ENCODE results near the gene HCN4. TPM values are rescaled to one million over a fixed set of nuclear protein-coding genes. Genes with fewer than 3 reads are reported as not detected.

The HCN4 gene
- total and polyA plus RNA-seq, 8 donors = 0.09 to 1.1 (median 0.28) TPM

GRCh38 chr15:73355612-73356265 is 13.0 kb downstream of the HCN4 start:
- Histone ChIP-seq H3K4me3 (no peak overlapping the region), H3K36me3 (no peaks in the 10 kb centered on the region), H3K27me3 (no peaks in the 10 kb centered on the region), H3K4me1 (no peaks in the 10 kb centered on the region), H3K27ac (no peak overlapping the region), H3K9me3 (no peaks in the 10 kb centered on the region)
- ATAC-seq (no peak), DNase-seq (no peak), FAIRE-seq (no peak)
- TF ChIP-seq CTCF (IDR thresholded peaks at IDR 0.05) = no peak
- 77 to 83% methylated on average over 6 of the region's 6 CpGs for WGBS, 2 donors
- intact Hi-C loops (cut with DNase I) = no loop called here

- Histone ChIP-seq H3K9me3 (no peaks in the 10 kb centered on the region), H3K27ac (no peak overlapping the region), H3K4me3 (no peak overlapping the region), H3K36me3 (no peaks in the 10 kb centered on the region), H3K27me3 (no peaks in the 10 kb centered on the region), H3K4me1 (no peaks in the 10 kb centered on the region)
- DNase-seq (no peak), FAIRE-seq (no peak), ATAC-seq (no peak)
- 70 to 73% methylated on average over 4 of the region's 4 CpGs for WGBS, 2 donors
- intact Hi-C loops (cut with DNase I) = no loop called here
- no peak for TF ChIP-seq CTCF (IDR thresholded peaks at IDR 0.05)
Measured at GRCh38 chr15:73354241-73354640, 14.5 kb downstream of the HCN4 start.

GRCh38 chr15:73353734-73354133 is 15.0 kb downstream of the HCN4 start:
- FAIRE-seq = no peak
- no peaks in the 10 kb centered on the region for H3K4me1 ChIP-seq

GRCh38 chr15:73352082-73352481 is 16.7 kb downstream of the HCN4 start:
- Histone ChIP-seq H3K9me3 (no peaks in the 10 kb centered on the region), H3K4me3 (no peak overlapping the region), H3K4me1 (no peaks in the 10 kb centered on the region), H3K27ac (no peak overlapping the region), H3K27me3 (no peaks in the 10 kb centered on the region), H3K36me3 (no peaks in the 10 kb centered on the region)
- ATAC-seq = no peak
- TF ChIP-seq CTCF (IDR thresholded peaks at IDR 0.05) = no peak
- intact Hi-C loops (cut with DNase I) = no loop called here
- WGBS, 2 donors = 47 to 54% methylated on average over 10 of the region's 10 CpGs
- FAIRE-seq = no peak
- no peak for DNase-seq

More at GRCh38 chr15:73353734-73354133, 15.0 kb downstream of the HCN4 start:
- no peak overlapping the region for H3K4me3 ChIP-seq
- no peak overlapping the region for H3K27ac ChIP-seq
- no peak for DNase-seq
- H3K9me3 ChIP-seq = no peaks in the 10 kb centered on the region
- H3K36me3 ChIP-seq = no peaks in the 10 kb centered on the region
- no peak for ATAC-seq
- no peaks in the 10 kb centered on the region for H3K27me3 ChIP-seq
- TF ChIP-seq CTCF (IDR thresholded peaks at IDR 0.05) = no peak
- intact Hi-C loops (cut with DNase I) = no loop called here
- WGBS, 2 donors = 46 to 51% methylated on average over 3 of the region's 3 CpGs

- intact Hi-C loops (cut with DNase I) = no loop called here
- TF ChIP-seq CTCF (IDR thresholded peaks at IDR 0.05) = no peak
- no peak for DNase-seq
- H3K27me3 ChIP-seq = no peaks in the 10 kb centered on the region
- no peak for ATAC-seq
- no peaks in the 10 kb centered on the region for H3K9me3 ChIP-seq
- H3K4me3 ChIP-seq = no peak overlapping the region
- H3K27ac ChIP-seq = no peak overlapping the region
- no peaks in the 10 kb centered on the region for H3K4me1 ChIP-seq
- no peak for FAIRE-seq
- no peaks in the 10 kb centered on the region for H3K36me3 ChIP-seq
Measured at GRCh38 chr15:73349191-73349590, 19.6 kb downstream of the HCN4 start.
